Caco-2 (cell line): ENCODE measurements around the gene MRC2. TPM values are rescaled to one million over a fixed set of nuclear protein-coding genes. Genes with fewer than 3 reads are reported as not detected.

Source experiments
- BruUV-seq: library from RNA; stranded (reverse); fragments of 400-500 nt; replicated peaks from 2 replicates; lab custom pipeline; 2021; lab: Mats Ljungman, UMichigan
- CTCF ChIA-PET: fragments of 300-600 bp; sonication (Branson Sonifier 250); formaldehyde crosslinking; loops from one replicate; lab custom pipeline; 2022; ENCODE audit warnings: antibody characterized with exemption; lab: Charles Lee
- POLR2A ChIA-PET: fragments of 300-600 bp; sonication (Branson Sonifier 250); formaldehyde crosslinking; loops from one replicate; lab custom pipeline; 2022; ENCODE audit warnings: antibody characterized with exemption; lab: Charles Lee
- DNase-seq, 2 experiments: peaks; one replicate each; pipeline versions ENCODE4 v3.0.0 to v3.0.0-alpha.2; 2020 to 2022
- H3K27me3 ChIP-seq: replicated peaks from 2 replicates; pipeline ENCODE4 v1.6.0; 2011; ENCODE audit warnings: low read length; ENCODE audit not compliant: control insufficient read depth, insufficient read depth
- H3K36me3 ChIP-seq: 2 replicates; pipeline ENCODE4 v1.5.1; 2011; ENCODE audit warnings: low read length; ENCODE audit not compliant: control insufficient read depth, insufficient read depth
- H3K4me1 ChIP-seq: fragments of 250-450 bp; sonication (Bioruptor Pico); 2 replicates; pipeline ENCODE4 v1.5.1; 2020; ENCODE audit warnings: mild to moderate bottlenecking
- H3K4me3 ChIP-seq: 2 replicates; pipeline ENCODE4 v1.5.1; 2011; ENCODE audit warnings: low read depth, mild to moderate bottlenecking, control low read depth, low read length
- H3K9me3 ChIP-seq: fragments of 250-450 bp; sonication (Bioruptor Pico); 2 replicates; pipeline ENCODE4 v1.5.1; 2020; ENCODE audit warnings: mild to moderate bottlenecking, moderate library complexity
- H3K27ac Mint-ChIP-seq: one replicate; pipeline ENCODE4 v1.8.0; 2022; ENCODE audit warnings: mixed read lengths; ENCODE audit not compliant: unreplicated experiment
- H3K27me3 Mint-ChIP-seq: one replicate; pipeline ENCODE4 v1.8.0; 2022; ENCODE audit warnings: mixed read lengths; ENCODE audit not compliant: insufficient read depth, unreplicated experiment
- H3K36me3 Mint-ChIP-seq: one replicate; pipeline ENCODE4 v1.8.0; 2022; ENCODE audit warnings: mild to moderate bottlenecking, mixed read lengths; ENCODE audit not compliant: insufficient read depth, unreplicated experiment
- H3K4me1 Mint-ChIP-seq: one replicate; pipeline ENCODE4 v1.8.0; 2022; ENCODE audit warnings: low read depth, mixed read lengths; ENCODE audit not compliant: unreplicated experiment
- H3K4me3 Mint-ChIP-seq: one replicate; pipeline ENCODE4 v1.8.0; 2022; ENCODE audit warnings: mild to moderate bottlenecking, moderate library complexity, mixed read lengths; ENCODE audit not compliant: unreplicated experiment
- H3K9me3 Mint-ChIP-seq: one replicate; pipeline ENCODE4 v1.8.0; 2022; ENCODE audit warnings: mixed read lengths; ENCODE audit not compliant: unreplicated experiment
- CTCF ChIP-seq, 2 experiments: fragments of 200-600 bp in 1 of 2; IDR thresholded peaks; 1 replicate in 1 of 2; 2 replicates in 1 of 2; pipeline versions ENCODE4 v1.5.1 to v1.8.0; 2011 to 2022; ENCODE audit warnings: antibody characterized with exemption in 1 of 2, control low read depth in 1 of 2, inconsistent platforms in 1 of 2, low read depth in 1 of 2, low read length in 1 of 2, mild to moderate bottlenecking in 1 of 2, moderate library complexity in 1 of 2; ENCODE audit not compliant: insufficient read depth in 1 of 2, severe bottlenecking in 1 of 2, unreplicated experiment in 1 of 2
- intact Hi-C: fragments of 100-400 bp; cut with micrococcal nuclease; formaldehyde crosslinking; loops from one replicate; pipeline ENCODE4 v1.10.0; 2022; ENCODE audit not compliant: unreplicated experiment
- total RNA-seq: library from RNA; stranded (reverse); gene quantifications from 2 replicates; pipeline ENCODE4 v1.2.3, GENCODE V29; 2022

The MRC2 gene
- total RNA-seq, 1 experiment from 2014 or later = 7.0 TPM

GRCh38 chr17:62657145-62657665, 29.7 kb downstream of the MRC2 start:
- Mint-ChIP-seq H3K9me3 (peaks cover 17% of the 10 kb centered on the region), H3K27ac (no peak overlapping the region), H3K27me3 (peaks cover 15% of the 10 kb centered on the region), H3K4me3 (no peak overlapping the region), H3K36me3 (peaks cover 2% of the 10 kb centered on the region), H3K4me1 (peaks cover 13% of the 10 kb centered on the region)
- intact Hi-C loops = no loop called here
- ChIA-PET CTCF (no interaction called here), POLR2A (no interaction called here)
- Histone ChIP-seq H3K4me3 (no peak overlapping the region), H3K9me3 (peaks cover 12% of the 10 kb centered on the region; the same call in 1 of the 2 replicates), H3K36me3 (no peaks in the 10 kb centered on the region), H3K4me1 (0 out of 2 replicates have a peak, but pooled peaks cover 4% of the 10 kb centered on the region), H3K27me3 (no peaks in the 10 kb centered on the region)
- no peak for TF ChIP-seq CTCF (IDR thresholded peaks at IDR 0.05; ENCODE audit: insufficient read depth in 1 of 2, low read depth in 1 of 2, low read length in 1 of 2, severe bottlenecking in 1 of 2, unreplicated experiment in 1 of 2)
- DNase-seq = no peak
- BruUV-seq = no TSS peak

GRCh38 chr17:62657690-62658089, 30.2 kb downstream of the MRC2 start:
- intact Hi-C loops = no loop called here
- Mint-ChIP-seq H3K9me3 (peaks cover 17% of the 10 kb centered on the region), H3K4me1 (peaks cover 13% of the 10 kb centered on the region), H3K4me3 (no peak overlapping the region), H3K36me3 (no peaks in the 10 kb centered on the region), H3K27me3 (peaks cover 15% of the 10 kb centered on the region), H3K27ac (no peak overlapping the region)
- DNase-seq = no peak
- CTCF ChIA-PET = no interaction called here
- Histone ChIP-seq H3K36me3 (no peaks in the 10 kb centered on the region), H3K4me3 (no peak overlapping the region), H3K9me3 (peaks cover 12% of the 10 kb centered on the region; the same call in 1 of the 2 replicates), H3K4me1 (0 out of 2 replicates have a peak, but pooled peaks cover 4% of the 10 kb centered on the region), H3K27me3 (no peaks in the 10 kb centered on the region)
- no TSS peak for BruUV-seq
- no peak for TF ChIP-seq CTCF (IDR thresholded peaks at IDR 0.05; ENCODE audit: insufficient read depth in 1 of 2, low read depth in 1 of 2, low read length in 1 of 2, severe bottlenecking in 1 of 2, unreplicated experiment in 1 of 2)
- POLR2A ChIA-PET = no interaction called here

- H3K36me3 Mint-ChIP-seq = no peaks in the 10 kb centered on the region
- no peak overlapping the region for H3K27ac Mint-ChIP-seq
- no peaks in the 10 kb centered on the region for H3K36me3 ChIP-seq
- intact Hi-C loops = no loop called here
- H3K4me3 Mint-ChIP-seq = no peak overlapping the region
- CTCF ChIA-PET = no interaction called here
- no TSS peak for BruUV-seq
- DNase-seq = no peak
- H3K9me3 Mint-ChIP-seq = peaks cover 17% of the 10 kb centered on the region
- H3K9me3 ChIP-seq = peaks cover 12% of the 10 kb centered on the region; the same call in 1 of the 2 replicates
- peaks cover 21% of the 10 kb centered on the region for H3K27me3 Mint-ChIP-seq
- TF ChIP-seq CTCF (IDR thresholded peaks at IDR 0.05; ENCODE audit: insufficient read depth in 1 of 2, low read depth in 1 of 2, low read length in 1 of 2, severe bottlenecking in 1 of 2, unreplicated experiment in 1 of 2) = no peak
- H3K27me3 ChIP-seq = no peaks in the 10 kb centered on the region
- 0 out of 2 replicates have a peak, but pooled peaks cover 4% of the 10 kb centered on the region for H3K4me1 ChIP-seq
- no peak overlapping the region for H3K4me3 ChIP-seq
- POLR2A ChIA-PET = no interaction called here
- H3K4me1 Mint-ChIP-seq = peaks cover 9% of the 10 kb centered on the region
Measured at GRCh38 chr17:62658136-62658920, 30.9 kb downstream of the MRC2 start.
